ENCODE results near the gene ATP9B. TPM values are rescaled to one million over a fixed set of nuclear protein-coding genes. Genes with fewer than 3 reads are reported as not detected.

ATP9B gene
- total RNA-seq, 1 donor from 2014 or later: 49.2 TPM

DNA sequence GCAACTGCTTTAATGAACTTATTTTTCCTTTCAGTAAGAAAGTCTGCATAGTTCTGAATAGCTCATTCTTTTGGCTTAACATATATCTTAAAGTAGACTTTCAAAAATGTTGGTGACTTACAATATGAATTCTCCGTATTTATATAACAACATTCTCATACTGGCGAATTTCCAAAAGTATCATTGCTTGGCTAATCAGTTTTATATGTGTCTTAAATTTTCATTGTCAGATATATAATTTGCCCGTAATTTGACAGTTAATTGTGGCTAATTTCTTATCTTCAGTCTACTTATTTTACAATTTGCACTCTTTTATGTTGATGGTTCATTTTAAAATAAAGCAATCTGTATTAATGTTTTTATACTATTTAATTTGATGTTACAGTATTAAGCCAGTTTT, 144.9 kb downstream of the ATP9B start:
- peaks cover 44% of the 10 kb centered on the region for H3K36me3 Mint-ChIP-seq (ENCODE audit: low read depth)
- H3K27ac Mint-ChIP-seq: no peak overlapping the region
- H3K27me3 Mint-ChIP-seq: no peaks in the 10 kb centered on the region
- intact Hi-C loops (cut with micrococcal nuclease): no loop called here
- TF ChIP-seq, protein P1, sequence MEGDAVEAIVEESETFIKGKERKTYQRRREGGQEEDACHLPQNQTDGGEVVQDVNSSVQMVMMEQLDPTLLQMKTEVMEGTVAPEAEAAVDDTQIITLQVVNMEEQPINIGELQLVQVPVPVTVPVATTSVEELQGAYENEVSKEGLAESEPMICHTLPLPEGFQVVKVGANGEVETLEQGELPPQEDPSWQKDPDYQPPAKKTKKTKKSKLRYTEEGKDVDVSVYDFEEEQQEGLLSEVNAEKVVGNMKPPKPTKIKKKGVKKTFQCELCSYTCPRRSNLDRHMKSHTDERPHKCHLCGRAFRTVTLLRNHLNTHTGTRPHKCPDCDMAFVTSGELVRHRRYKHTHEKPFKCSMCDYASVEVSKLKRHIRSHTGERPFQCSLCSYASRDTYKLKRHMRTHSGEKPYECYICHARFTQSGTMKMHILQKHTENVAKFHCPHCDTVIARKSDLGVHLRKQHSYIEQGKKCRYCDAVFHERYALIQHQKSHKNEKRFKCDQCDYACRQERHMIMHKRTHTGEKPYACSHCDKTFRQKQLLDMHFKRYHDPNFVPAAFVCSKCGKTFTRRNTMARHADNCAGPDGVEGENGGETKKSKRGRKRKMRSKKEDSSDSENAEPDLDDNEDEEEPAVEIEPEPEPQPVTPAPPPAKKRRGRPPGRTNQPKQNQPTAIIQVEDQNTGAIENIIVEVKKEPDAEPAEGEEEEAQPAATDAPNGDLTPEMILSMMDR (IDR thresholded peaks at IDR 0.05): no peak
- H3K4me1 Mint-ChIP-seq: no peaks in the 10 kb centered on the region
- ChIA-PET CTCF (no interaction called here), POLR2A (no interaction called here)
- H3K4me3 Mint-ChIP-seq: no peak overlapping the region
- ATAC-seq (ENCODE audit: low read depth) (no peak), DNase-seq (no peak)
- H3K9me3 Mint-ChIP-seq: no peaks in the 10 kb centered on the region

- TF ChIP-seq, protein P1 (IDR thresholded peaks at IDR 0.05): no peak
- Mint-ChIP-seq H3K27me3 (no peaks in the 10 kb centered on the region), H3K9me3 (no peaks in the 10 kb centered on the region), H3K36me3 (ENCODE audit: low read depth) (peaks cover 42% of the 10 kb centered on the region), H3K27ac (no peak overlapping the region), H3K4me3 (no peak overlapping the region), H3K4me1 (no peaks in the 10 kb centered on the region)
- ChIA-PET CTCF (no interaction called here), POLR2A (no interaction called here)
- ATAC-seq (ENCODE audit: low read depth): no peak
- intact Hi-C loops (cut with micrococcal nuclease): no loop called here
- DNase-seq: no peak
Observed at GRCh38 chr18:79216176-79216575, 147.0 kb downstream of the ATP9B start.

DNA sequence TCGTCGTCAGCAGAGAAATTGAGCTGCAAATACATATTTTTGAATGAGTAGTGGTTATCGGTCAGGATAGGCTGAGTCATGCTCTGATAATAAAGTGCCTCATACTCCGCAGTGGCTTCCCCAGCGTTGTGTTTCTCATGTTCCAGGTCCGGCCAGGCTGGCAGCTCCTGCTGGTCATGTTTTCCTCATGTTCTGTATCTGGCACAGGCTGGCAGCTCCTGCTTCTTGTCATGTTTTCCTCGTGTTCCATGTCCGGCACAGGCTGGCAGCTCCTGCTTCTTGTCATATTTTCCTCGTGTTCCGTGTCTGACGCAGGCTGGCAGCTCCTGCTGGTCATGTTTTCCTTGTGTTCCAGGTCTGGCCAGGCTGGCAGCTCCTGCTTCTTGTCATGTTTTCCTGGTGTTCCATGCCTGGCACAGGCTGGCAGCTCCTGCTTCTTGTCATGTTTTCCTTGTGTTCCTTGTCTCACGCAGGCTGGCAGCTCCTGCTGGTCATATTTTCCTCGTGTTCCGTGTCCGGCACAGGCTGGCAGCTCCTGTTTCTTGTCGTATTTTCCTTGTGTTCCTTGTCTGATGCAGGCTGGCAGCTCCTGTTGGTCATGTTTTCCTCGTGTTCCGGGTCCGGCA, 148.9 kb downstream of the ATP9B start:
- Mint-ChIP-seq H3K36me3 (ENCODE audit: low read depth) (peaks cover 45% of the 10 kb centered on the region), H3K4me3 (no peak overlapping the region), H3K27me3 (no peaks in the 10 kb centered on the region), H3K9me3 (no peaks in the 10 kb centered on the region), H3K27ac (no peak overlapping the region), H3K4me1 (no peaks in the 10 kb centered on the region)
- DNase-seq: no peak
- CTCF ChIA-PET: no interaction called here
- POLR2A ChIA-PET: no interaction called here
- TF ChIP-seq, protein P1 (IDR thresholded peaks at IDR 0.05): no peak
- intact Hi-C loops (cut with micrococcal nuclease): no loop called here
- ATAC-seq (ENCODE audit: low read depth): no peak

GRCh38 chr18:79218605-79219190, 149.5 kb downstream of the ATP9B start:
- ChIA-PET CTCF (no interaction called here), POLR2A (no interaction called here)
- no peaks in the 10 kb centered on the region for H3K9me3 Mint-ChIP-seq
- intact Hi-C loops (cut with micrococcal nuclease): no loop called here
- no peaks in the 10 kb centered on the region for H3K27me3 Mint-ChIP-seq
- no peak overlapping the region for H3K27ac Mint-ChIP-seq
- peaks cover 2% of the 10 kb centered on the region for H3K4me1 Mint-ChIP-seq
- no peak overlapping the region for H3K4me3 Mint-ChIP-seq
- TF ChIP-seq, protein P1 (IDR thresholded peaks at IDR 0.05): no peak
- no peak for DNase-seq
- peaks cover 45% of the 10 kb centered on the region for H3K36me3 Mint-ChIP-seq (ENCODE audit: low read depth)
- ATAC-seq (ENCODE audit: low read depth): no peak

DNA sequence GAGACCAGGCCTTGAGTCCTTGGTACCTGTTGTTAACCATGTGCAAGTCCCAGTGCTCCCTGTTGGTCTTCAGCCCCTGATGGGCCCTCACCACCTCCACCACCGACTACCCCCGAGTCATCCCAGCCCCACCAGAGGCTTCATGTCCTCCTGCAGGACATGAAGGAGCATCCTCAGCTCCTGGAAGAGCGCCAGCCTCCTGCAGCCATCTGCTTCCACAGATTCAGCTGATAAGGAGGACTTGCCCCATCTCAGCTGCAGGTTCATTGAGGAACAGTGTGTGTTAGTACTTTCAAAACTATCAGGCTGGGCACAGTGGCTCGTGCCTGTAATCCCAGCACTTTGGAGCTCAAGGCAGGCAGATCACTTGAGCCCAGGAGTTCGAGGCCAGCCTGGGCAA, 151.9 kb downstream of the ATP9B start:
- no peak for DNase-seq
- POLR2A ChIA-PET: no interaction called here
- Mint-ChIP-seq H3K4me1 (peaks cover 2% of the 10 kb centered on the region), H3K4me3 (no peak overlapping the region), H3K27ac (no peak overlapping the region), H3K27me3 (no peaks in the 10 kb centered on the region), H3K36me3 (ENCODE audit: low read depth) (peaks cover 47% of the 10 kb centered on the region), H3K9me3 (no peaks in the 10 kb centered on the region)
- TF ChIP-seq, protein P1 (IDR thresholded peaks at IDR 0.05): no peak
- intact Hi-C loops (cut with micrococcal nuclease): no loop called here
- no peak for ATAC-seq (ENCODE audit: low read depth)
- CTCF ChIA-PET: no interaction called here
